Liver (tissue), 3 donors: Measurements from ENCODE around the gene XXYLT1.

Experiments
- GABPA ChIP-seq, 2 donors: IDR thresholded peaks in 1 of 2; conservative IDR thresholded peaks in 1 of 2; 2 replicates each; pipeline ENCODE4 v1.6.1; 2016; ENCODE audit warnings: antibody characterized with exemption in 2 of 2, mild to moderate bottlenecking in 1 of 2, moderate library complexity in 1 of 2
- JUND ChIP-seq, 2 donors: IDR thresholded peaks; 2 replicates each; pipeline ENCODE4 v1.6.1; 2016; ENCODE audit warnings: antibody characterized with exemption in 2 of 2
- ZBTB33 ChIP-seq: IDR thresholded peaks from 2 replicates; pipeline ENCODE4 v1.6.1; 2016; ENCODE audit warnings: antibody characterized with exemption
- TF ChIP-seq, protein P1 (sequence below): IDR thresholded peaks from 2 replicates; pipeline ENCODE4 v1.6.1; 2016; ENCODE audit warnings: antibody characterized with exemption, mild to moderate bottlenecking
- TF ChIP-seq, protein P2 (sequence below): fragments of 150-350 bp; IDR thresholded peaks from 2 replicates; pipeline ENCODE4 v1.5.1; 2017; ENCODE audit warnings: improper control_type of control experiment, low read depth, low read length; ENCODE audit not compliant: missing input control
- donor health status: healthy.
- donor health status: healthy.

DNA sequence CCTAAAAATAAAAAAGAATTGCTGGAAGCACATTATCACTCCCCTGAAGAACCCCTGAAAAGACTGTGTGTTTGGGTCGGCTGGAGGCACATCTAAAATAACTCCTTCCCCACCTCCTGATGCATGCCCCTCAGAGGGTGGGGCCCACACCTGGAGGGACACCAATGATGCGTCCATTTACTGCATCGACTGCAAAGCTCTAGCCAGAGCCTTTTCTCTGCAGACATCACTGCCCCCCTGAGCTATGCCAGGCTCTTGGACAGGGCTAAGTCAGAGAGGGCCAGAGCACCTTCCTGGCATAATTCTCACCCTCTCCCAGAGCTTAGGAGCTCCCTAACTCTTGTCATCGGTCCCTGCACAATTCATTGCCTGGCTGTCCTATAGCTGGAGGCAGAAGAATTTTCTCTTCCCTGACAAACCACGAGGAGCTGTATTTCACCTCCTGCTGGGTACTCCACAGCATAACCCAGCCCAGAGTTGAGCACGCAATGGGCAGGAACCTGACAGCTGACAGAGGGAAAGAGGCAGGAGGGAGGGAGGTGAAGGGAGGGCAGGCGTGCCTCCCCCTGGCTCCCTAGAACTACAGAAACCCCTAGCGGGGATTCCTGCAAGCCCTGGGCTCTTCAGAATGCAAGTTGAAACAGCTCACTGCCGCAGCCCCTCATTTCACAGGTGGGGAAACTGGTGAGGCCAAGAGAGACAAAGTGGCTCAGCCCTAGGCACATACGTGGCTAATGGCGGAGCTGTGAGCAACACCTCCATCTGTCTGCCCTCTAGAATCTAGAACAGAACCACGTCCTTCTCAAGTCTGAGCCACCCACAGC lies 46.6 kb downstream of the XXYLT1 start:
- TF ChIP-seq GABPA (IDR thresholded peaks at IDR 0.05 in 1 of 2, conservative IDR thresholded peaks at IDR 0.05 in 1 of 2) (no peak), JUND (IDR thresholded peaks at IDR 0.05) (no peak), ZBTB33 (no peak)
- TF ChIP-seq, protein P1, sequence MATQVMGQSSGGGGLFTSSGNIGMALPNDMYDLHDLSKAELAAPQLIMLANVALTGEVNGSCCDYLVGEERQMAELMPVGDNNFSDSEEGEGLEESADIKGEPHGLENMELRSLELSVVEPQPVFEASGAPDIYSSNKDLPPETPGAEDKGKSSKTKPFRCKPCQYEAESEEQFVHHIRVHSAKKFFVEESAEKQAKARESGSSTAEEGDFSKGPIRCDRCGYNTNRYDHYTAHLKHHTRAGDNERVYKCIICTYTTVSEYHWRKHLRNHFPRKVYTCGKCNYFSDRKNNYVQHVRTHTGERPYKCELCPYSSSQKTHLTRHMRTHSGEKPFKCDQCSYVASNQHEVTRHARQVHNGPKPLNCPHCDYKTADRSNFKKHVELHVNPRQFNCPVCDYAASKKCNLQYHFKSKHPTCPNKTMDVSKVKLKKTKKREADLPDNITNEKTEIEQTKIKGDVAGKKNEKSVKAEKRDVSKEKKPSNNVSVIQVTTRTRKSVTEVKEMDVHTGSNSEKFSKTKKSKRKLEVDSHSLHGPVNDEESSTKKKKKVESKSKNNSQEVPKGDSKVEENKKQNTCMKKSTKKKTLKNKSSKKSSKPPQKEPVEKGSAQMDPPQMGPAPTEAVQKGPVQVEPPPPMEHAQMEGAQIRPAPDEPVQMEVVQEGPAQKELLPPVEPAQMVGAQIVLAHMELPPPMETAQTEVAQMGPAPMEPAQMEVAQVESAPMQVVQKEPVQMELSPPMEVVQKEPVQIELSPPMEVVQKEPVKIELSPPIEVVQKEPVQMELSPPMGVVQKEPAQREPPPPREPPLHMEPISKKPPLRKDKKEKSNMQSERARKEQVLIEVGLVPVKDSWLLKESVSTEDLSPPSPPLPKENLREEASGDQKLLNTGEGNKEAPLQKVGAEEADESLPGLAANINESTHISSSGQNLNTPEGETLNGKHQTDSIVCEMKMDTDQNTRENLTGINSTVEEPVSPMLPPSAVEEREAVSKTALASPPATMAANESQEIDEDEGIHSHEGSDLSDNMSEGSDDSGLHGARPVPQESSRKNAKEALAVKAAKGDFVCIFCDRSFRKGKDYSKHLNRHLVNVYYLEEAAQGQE: no peak
- TF ChIP-seq, protein P2, sequence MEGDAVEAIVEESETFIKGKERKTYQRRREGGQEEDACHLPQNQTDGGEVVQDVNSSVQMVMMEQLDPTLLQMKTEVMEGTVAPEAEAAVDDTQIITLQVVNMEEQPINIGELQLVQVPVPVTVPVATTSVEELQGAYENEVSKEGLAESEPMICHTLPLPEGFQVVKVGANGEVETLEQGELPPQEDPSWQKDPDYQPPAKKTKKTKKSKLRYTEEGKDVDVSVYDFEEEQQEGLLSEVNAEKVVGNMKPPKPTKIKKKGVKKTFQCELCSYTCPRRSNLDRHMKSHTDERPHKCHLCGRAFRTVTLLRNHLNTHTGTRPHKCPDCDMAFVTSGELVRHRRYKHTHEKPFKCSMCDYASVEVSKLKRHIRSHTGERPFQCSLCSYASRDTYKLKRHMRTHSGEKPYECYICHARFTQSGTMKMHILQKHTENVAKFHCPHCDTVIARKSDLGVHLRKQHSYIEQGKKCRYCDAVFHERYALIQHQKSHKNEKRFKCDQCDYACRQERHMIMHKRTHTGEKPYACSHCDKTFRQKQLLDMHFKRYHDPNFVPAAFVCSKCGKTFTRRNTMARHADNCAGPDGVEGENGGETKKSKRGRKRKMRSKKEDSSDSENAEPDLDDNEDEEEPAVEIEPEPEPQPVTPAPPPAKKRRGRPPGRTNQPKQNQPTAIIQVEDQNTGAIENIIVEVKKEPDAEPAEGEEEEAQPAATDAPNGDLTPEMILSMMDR: no peak
